Breast epithelium (tissue), 3 donors: Measurements from ENCODE around the gene SCAANT1.

Experiments
- POLR2AphosphoS5 ChIP-seq, 3 donors: sonication (generic); formaldehyde crosslinking; IDR thresholded peaks; one replicate each; pipeline ENCODE4 v1.6.1; 2017; ENCODE audit warnings: antibody characterized with exemption in 3 of 3
- TF ChIP-seq, protein P1 (sequence below), 3 donors: fragments of 450-650 bp; IDR thresholded peaks; one replicate each; pipeline ENCODE4 v1.5.1; 2016 to 2017; ENCODE audit warnings: antibody characterized with exemption in 3 of 3, mild to moderate bottlenecking in 3 of 3, moderate library complexity in 3 of 3

DNA sequence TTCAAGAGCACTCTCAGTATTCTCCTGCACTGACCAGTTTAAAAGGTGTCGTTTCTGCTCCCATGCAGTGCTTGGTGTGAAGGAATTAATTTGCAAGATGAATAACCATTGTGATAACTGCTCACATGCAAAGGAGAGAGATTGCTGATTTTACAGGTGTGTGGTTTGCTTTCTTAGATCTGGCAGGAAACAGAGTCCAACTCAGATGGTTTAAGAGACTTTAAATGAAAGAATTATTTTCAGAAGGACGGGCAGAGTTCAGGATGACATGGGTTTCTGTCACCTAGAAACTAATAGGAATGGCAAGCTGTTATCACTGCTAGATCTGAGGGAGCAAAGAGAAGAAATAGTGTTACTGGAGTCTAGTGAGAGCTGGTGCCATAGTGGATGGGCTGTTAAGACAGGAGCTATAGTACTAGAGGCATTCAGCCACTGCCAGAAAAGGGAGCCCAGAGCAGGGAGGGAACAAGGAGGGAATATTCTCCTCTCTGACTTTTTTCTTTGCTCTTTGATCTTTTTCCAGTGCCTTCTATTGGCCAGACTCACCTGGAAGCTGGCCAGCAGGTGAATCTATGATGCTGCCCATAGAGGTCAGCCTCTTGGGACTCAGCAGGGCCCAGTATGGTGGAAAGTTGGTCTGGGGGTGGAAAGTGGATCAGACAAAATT, 33.7 kb downstream of the SCAANT1 start:
- TF ChIP-seq, protein P1, sequence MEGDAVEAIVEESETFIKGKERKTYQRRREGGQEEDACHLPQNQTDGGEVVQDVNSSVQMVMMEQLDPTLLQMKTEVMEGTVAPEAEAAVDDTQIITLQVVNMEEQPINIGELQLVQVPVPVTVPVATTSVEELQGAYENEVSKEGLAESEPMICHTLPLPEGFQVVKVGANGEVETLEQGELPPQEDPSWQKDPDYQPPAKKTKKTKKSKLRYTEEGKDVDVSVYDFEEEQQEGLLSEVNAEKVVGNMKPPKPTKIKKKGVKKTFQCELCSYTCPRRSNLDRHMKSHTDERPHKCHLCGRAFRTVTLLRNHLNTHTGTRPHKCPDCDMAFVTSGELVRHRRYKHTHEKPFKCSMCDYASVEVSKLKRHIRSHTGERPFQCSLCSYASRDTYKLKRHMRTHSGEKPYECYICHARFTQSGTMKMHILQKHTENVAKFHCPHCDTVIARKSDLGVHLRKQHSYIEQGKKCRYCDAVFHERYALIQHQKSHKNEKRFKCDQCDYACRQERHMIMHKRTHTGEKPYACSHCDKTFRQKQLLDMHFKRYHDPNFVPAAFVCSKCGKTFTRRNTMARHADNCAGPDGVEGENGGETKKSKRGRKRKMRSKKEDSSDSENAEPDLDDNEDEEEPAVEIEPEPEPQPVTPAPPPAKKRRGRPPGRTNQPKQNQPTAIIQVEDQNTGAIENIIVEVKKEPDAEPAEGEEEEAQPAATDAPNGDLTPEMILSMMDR (IDR thresholded peaks at IDR 0.05): no peak
- no peak for TF ChIP-seq POLR2AphosphoS5 (IDR thresholded peaks at IDR 0.05)
